Upper lobe of left lung (tissue), 4 donors: ENCODE measurements around the gene CDH20.

ENCODE experiments used
- EP300 ChIP-seq, 4 donors: sonication (generic); formaldehyde crosslinking; IDR thresholded peaks; one replicate each; pipeline ENCODE4 v1.5.1; 2017; ENCODE audit warnings: antibody characterized with exemption in 4 of 4, control low read depth in 2 of 4
- POLR2AphosphoS5 ChIP-seq, 2 donors: sonication (generic); formaldehyde crosslinking; IDR thresholded peaks; one replicate each; pipeline ENCODE4 v1.5.1; 2017; ENCODE audit warnings: antibody characterized with exemption in 2 of 2

DNA sequence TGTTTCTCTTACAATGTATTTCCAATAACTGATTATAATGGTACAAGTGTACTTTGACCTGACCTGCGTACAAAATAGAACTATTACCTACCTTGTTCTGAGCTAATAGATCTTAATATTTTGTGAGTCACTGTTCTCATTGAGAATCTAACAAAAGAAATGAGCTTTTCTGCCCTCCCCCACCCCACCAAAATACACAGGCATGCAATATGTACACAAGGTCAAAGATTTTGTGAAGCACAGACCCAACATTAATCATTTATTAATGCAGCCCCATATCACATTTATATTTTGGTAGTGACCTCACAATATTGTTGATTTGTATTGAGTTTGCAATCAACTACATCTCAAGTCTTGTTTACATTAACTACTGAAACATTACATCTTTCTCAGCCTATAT lies 86.5 kb downstream of the CDH20 start:
- TF ChIP-seq POLR2AphosphoS5 (IDR thresholded peaks at IDR 0.05), result no peak
- TF ChIP-seq EP300 (IDR thresholded peaks at IDR 0.05), result no peak
